Mammary epithelial cell (primary cell): ENCODE measurements around the gene TAF11L5.

Source experiments
- EZH2 ChIP-seq: IDR thresholded peaks from 2 replicates; pipeline ENCODE4 v1.6.1; 2012; ENCODE audit warnings: low read length, inconsistent platforms, borderline replicate concordance
- TF ChIP-seq, protein P1 (sequence below), 2 donors: IDR thresholded peaks in 1 of 2; conservative IDR thresholded peaks in 1 of 2; 2 replicates each; pipeline ENCODE4 v1.5.1; 2011 to 2012; ENCODE audit warnings: inconsistent platforms in 2 of 2, low read length in 2 of 2, mild to moderate bottlenecking in 2 of 2, control low read depth in 1 of 2, low read depth in 1 of 2; ENCODE audit not compliant: insufficient read depth in 1 of 2; ENCODE audit errors: extremely low read depth in 1 of 2

DNA sequence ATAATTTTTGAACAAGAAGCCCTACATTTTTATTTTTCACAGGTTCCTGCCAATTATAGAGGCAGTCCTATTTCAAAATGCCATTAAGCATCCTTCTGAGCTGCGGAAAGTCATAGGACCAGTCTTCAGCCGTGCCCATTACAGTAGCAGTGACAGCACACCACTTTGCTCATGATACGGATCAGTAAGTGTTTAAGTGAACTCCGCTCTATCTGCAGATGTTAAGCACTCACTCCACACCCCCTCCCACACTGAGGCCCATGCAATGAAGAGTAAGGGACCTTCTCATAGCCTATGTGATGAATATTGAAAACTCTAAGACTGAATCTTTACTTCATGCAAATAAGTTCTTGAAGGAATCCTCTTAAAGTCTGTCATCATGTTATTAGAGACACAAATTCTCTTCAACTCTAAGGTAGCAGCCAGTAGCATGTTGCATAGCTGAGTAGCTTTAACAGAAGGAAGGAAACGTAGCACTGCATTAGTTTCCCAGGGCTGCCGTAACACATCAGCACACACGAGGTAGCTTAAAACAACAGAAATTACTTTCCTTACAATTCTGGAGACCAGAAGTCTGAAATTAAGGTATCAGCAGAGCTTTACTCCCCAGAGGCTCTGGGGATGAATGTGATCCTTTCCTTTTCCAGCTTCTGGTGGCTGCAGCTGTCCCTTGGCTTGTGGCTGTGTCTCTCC is 47.3 kb upstream of the TAF11L5 start:
- TF ChIP-seq, protein P1, sequence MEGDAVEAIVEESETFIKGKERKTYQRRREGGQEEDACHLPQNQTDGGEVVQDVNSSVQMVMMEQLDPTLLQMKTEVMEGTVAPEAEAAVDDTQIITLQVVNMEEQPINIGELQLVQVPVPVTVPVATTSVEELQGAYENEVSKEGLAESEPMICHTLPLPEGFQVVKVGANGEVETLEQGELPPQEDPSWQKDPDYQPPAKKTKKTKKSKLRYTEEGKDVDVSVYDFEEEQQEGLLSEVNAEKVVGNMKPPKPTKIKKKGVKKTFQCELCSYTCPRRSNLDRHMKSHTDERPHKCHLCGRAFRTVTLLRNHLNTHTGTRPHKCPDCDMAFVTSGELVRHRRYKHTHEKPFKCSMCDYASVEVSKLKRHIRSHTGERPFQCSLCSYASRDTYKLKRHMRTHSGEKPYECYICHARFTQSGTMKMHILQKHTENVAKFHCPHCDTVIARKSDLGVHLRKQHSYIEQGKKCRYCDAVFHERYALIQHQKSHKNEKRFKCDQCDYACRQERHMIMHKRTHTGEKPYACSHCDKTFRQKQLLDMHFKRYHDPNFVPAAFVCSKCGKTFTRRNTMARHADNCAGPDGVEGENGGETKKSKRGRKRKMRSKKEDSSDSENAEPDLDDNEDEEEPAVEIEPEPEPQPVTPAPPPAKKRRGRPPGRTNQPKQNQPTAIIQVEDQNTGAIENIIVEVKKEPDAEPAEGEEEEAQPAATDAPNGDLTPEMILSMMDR (conservative IDR thresholded peaks at IDR 0.05 in 1 of 2, IDR thresholded peaks at IDR 0.05 in 1 of 2; ENCODE audit: extremely low read depth in 1 of 2, insufficient read depth in 1 of 2, low read depth in 1 of 2, low read length in 2 of 2), result no peak
- TF ChIP-seq EZH2, result no peak
